K562 (cell line): ENCODE data around the gene DENND1A. TPM values are rescaled to one million over a fixed set of nuclear protein-coding genes. Genes with fewer than 3 reads are reported as not detected.
A peak's percentile ranks its signal among the peaks of the same experiment; 100 is the strongest.

ENCODE experiments used
- CBFA2T3 ChIP-seq: fragments of 450-650 bp; IDR thresholded peaks from 2 replicates; pipeline ENCODE4 v1.6.1; 2017
- CHCHD3 ChIP-seq: fragments of 250-450 bp; sonication (Bioruptor Pico); IDR thresholded peaks from 2 replicates; pipeline ENCODE4 v2.1.2; 2022; ENCODE audit warnings: mild to moderate bottlenecking
- RAD21 ChIP-seq, 2 experiments: fragments of 250-450 bp in 1 of 2; fragments of 450-650 bp in 1 of 2; sonication (Bioruptor Pico) in 1 of 2; formaldehyde crosslinking in 1 of 2; IDR thresholded peaks in 1 of 2; conservative IDR thresholded peaks in 1 of 2; 2 replicates each; pipeline versions ENCODE4 v1.4.0 to v1.8.0; 2020 to 2022; ENCODE audit warnings: mild to moderate bottlenecking in 2 of 2, moderate library complexity in 1 of 2
- RCOR1 ChIP-seq, 2 experiments: IDR thresholded peaks; 2 replicates each; pipeline ENCODE4 v1.6.1; 2012; ENCODE audit warnings: low read depth in 2 of 2, low read length in 2 of 2, borderline replicate concordance in 1 of 2, improper control_type of control experiment in 1 of 2
- SP2 ChIP-seq: IDR thresholded peaks from 2 replicates; pipeline ENCODE4 v1.6.1; 2011; ENCODE audit warnings: mild to moderate bottlenecking, low read depth, low read length, moderate library complexity; ENCODE audit not compliant: poor library complexity, severe bottlenecking; ENCODE audit errors: extremely low read depth
- TBP ChIP-seq: optimal IDR thresholded peaks from 2 replicates; pipeline ENCODE3; 2011; ENCODE audit warnings: low read depth, low read length, improper control_type of control experiment
- ZNF764 ChIP-seq: fragments of 250-450 bp; sonication (Bioruptor Pico); IDR thresholded peaks from 2 replicates; pipeline ENCODE4 v1.4.0; 2020; ENCODE audit warnings: low read depth, mild to moderate bottlenecking, moderate library complexity
- polyA plus RNA-seq, 8 experiments: library from polyadenylated mRNA; depleted of rRNA in 4 of 8; stranded (reverse) in 5 of 8; unstranded in 3 of 8; fragments of >200 nt; fragmentation: Nextera tagmentation in 2 of 8; fragmentation: Illumina TruSeq in 1 of 8; extraction: Ambion mirVana in 2 of 8; extraction: Trizol in 1 of 8; gene quantifications; 2 replicates each; pipeline versions ENCODE4 v1.2.1 to v1.2.3, GENCODE V29; 2011 to 2014; ENCODE audit warnings: inconsistent platforms in 1 of 8, missing spikeins in 1 of 8
- total RNA-seq, 7 experiments: library from RNA; depleted of rRNA in 6 of 7; stranded (reverse); fragments of >200 nt in 6 of 7; fragmentation: Illumina TruSeq in 2 of 7; extraction: Trizol in 2 of 7; gene quantifications; 2 replicates each; pipeline versions ENCODE4 v1.2.1 to v1.2.3, GENCODE V29; 2011 to 2021; ENCODE audit warnings: low replicate concordance in 1 of 7
- TF ChIP-seq, protein P1 (sequence below), 2 experiments: fragments of 450-650 bp; conservative IDR thresholded peaks; 2 replicates each; pipeline ENCODE4 v1.6.1; 2017; ENCODE audit warnings: mild to moderate bottlenecking in 2 of 2, moderate library complexity in 2 of 2
- TF ChIP-seq, protein P2 (sequence below): fragments of 450-650 bp; IDR thresholded peaks from 2 replicates; pipeline ENCODE4 v1.6.1; 2016; ENCODE audit warnings: mild to moderate bottlenecking, moderate library complexity
- TF ChIP-seq, protein P3 (sequence below), 2 experiments: IDR thresholded peaks; 2 replicates each; pipeline ENCODE4 v1.6.1; 2011; ENCODE audit warnings: borderline replicate concordance in 1 of 2, control low read depth in 1 of 2, low read depth in 1 of 2, low read length in 1 of 2, mild to moderate bottlenecking in 1 of 2, mixed read lengths in 1 of 2, moderate library complexity in 1 of 2; ENCODE audit not compliant: insufficient read depth in 1 of 2, insufficient read length in 1 of 2, poor library complexity in 1 of 2, severe bottlenecking in 1 of 2; ENCODE audit errors: extremely low read depth in 1 of 2

DENND1A gene
- total and polyA plus RNA-seq, 9 of the 15 experiments (the other 6 are each of a cell fraction or from before 2014, with no cell fraction given): 7.6 to 29.5 (median 15.7) TPM

DNA sequence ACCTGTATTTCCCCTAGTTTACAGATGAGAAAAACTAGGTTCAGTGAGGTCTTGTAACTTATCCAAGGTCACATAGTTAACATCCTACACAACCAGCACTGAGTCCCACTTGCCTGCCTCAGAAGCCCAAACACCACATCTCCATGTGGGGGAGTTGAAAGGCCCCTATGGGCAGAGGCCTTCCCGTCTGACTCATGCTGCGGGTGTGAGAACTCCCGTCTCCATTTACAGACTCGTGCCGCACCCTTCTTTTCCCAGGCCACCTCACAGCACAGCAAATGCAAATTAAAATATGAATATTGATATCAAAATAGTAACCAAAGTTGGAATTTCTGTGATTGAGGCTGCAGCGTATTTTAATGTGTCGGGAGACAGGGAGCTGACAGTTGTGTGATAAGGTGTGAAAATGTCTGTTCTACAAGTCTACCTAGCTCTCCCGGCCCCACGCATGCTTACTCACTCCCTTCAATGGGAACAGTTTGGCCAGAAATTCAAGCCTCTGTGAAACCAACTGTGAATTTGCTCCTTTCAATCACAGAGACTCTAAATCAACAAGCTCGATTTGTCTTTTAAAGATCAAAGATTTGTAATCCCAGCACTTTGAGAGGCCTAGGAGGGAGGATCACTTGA, 483.8 kb downstream of the DENND1A start (continued):
- TF ChIP-seq ZNF764 (CRISPR knock-in tag): no peak
- peak in 1 of 2 experiments; percentile 50; a peak in 1 of 4 replicates for TF ChIP-seq RCOR1 (IDR thresholded peaks at IDR 0.05; ENCODE audit: borderline replicate concordance in 1 of 2, low read depth in 2 of 2, low read length in 2 of 2)
- no peak for TF ChIP-seq SP2
- peak; percentile 18; the same call in 1 of the 2 replicates for TF ChIP-seq CBFA2T3
- peak; percentile 8 to 32; a peak in 2 of 4 replicates for TF ChIP-seq RAD21 (CRISPR knock-in tag; conservative IDR thresholded peaks at IDR 0.05 in 1 of 2, IDR thresholded peaks at IDR 0.05 in 1 of 2)
- TF ChIP-seq TBP: no peak
- TF ChIP-seq, protein P1, sequence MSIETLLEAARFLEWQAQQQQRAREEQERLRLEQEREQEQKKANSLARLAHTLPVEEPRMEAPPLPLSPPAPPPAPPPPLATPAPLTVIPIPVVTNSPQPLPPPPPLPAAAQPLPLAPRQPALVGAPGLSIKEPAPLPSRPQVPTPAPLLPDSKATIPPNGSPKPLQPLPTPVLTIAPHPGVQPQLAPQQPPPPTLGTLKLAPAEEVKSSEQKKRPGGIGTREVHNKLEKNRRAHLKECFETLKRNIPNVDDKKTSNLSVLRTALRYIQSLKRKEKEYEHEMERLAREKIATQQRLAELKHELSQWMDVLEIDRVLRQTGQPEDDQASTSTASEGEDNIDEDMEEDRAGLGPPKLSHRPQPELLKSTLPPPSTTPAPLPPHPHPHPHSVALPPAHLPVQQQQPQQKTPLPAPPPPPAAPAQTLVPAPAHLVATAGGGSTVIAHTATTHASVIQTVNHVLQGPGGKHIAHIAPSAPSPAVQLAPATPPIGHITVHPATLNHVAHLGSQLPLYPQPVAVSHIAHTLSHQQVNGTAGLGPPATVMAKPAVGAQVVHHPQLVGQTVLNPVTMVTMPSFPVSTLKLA (conservative IDR thresholded peaks at IDR 0.05): 0 out of 4 replicates have a peak, but pooled peaks of 1 of the 2 experiments have one; percentile 31
- TF ChIP-seq, protein P2, sequence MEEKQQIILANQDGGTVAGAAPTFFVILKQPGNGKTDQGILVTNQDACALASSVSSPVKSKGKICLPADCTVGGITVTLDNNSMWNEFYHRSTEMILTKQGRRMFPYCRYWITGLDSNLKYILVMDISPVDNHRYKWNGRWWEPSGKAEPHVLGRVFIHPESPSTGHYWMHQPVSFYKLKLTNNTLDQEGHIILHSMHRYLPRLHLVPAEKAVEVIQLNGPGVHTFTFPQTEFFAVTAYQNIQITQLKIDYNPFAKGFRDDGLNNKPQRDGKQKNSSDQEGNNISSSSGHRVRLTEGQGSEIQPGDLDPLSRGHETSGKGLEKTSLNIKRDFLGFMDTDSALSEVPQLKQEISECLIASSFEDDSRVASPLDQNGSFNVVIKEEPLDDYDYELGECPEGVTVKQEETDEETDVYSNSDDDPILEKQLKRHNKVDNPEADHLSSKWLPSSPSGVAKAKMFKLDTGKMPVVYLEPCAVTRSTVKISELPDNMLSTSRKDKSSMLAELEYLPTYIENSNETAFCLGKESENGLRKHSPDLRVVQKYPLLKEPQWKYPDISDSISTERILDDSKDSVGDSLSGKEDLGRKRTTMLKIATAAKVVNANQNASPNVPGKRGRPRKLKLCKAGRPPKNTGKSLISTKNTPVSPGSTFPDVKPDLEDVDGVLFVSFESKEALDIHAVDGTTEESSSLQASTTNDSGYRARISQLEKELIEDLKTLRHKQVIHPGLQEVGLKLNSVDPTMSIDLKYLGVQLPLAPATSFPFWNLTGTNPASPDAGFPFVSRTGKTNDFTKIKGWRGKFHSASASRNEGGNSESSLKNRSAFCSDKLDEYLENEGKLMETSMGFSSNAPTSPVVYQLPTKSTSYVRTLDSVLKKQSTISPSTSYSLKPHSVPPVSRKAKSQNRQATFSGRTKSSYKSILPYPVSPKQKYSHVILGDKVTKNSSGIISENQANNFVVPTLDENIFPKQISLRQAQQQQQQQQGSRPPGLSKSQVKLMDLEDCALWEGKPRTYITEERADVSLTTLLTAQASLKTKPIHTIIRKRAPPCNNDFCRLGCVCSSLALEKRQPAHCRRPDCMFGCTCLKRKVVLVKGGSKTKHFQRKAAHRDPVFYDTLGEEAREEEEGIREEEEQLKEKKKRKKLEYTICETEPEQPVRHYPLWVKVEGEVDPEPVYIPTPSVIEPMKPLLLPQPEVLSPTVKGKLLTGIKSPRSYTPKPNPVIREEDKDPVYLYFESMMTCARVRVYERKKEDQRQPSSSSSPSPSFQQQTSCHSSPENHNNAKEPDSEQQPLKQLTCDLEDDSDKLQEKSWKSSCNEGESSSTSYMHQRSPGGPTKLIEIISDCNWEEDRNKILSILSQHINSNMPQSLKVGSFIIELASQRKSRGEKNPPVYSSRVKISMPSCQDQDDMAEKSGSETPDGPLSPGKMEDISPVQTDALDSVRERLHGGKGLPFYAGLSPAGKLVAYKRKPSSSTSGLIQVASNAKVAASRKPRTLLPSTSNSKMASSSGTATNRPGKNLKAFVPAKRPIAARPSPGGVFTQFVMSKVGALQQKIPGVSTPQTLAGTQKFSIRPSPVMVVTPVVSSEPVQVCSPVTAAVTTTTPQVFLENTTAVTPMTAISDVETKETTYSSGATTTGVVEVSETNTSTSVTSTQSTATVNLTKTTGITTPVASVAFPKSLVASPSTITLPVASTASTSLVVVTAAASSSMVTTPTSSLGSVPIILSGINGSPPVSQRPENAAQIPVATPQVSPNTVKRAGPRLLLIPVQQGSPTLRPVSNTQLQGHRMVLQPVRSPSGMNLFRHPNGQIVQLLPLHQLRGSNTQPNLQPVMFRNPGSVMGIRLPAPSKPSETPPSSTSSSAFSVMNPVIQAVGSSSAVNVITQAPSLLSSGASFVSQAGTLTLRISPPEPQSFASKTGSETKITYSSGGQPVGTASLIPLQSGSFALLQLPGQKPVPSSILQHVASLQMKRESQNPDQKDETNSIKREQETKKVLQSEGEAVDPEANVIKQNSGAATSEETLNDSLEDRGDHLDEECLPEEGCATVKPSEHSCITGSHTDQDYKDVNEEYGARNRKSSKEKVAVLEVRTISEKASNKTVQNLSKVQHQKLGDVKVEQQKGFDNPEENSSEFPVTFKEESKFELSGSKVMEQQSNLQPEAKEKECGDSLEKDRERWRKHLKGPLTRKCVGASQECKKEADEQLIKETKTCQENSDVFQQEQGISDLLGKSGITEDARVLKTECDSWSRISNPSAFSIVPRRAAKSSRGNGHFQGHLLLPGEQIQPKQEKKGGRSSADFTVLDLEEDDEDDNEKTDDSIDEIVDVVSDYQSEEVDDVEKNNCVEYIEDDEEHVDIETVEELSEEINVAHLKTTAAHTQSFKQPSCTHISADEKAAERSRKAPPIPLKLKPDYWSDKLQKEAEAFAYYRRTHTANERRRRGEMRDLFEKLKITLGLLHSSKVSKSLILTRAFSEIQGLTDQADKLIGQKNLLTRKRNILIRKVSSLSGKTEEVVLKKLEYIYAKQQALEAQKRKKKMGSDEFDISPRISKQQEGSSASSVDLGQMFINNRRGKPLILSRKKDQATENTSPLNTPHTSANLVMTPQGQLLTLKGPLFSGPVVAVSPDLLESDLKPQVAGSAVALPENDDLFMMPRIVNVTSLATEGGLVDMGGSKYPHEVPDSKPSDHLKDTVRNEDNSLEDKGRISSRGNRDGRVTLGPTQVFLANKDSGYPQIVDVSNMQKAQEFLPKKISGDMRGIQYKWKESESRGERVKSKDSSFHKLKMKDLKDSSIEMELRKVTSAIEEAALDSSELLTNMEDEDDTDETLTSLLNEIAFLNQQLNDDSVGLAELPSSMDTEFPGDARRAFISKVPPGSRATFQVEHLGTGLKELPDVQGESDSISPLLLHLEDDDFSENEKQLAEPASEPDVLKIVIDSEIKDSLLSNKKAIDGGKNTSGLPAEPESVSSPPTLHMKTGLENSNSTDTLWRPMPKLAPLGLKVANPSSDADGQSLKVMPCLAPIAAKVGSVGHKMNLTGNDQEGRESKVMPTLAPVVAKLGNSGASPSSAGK: peak; percentile 81
- TF ChIP-seq, protein P3, sequence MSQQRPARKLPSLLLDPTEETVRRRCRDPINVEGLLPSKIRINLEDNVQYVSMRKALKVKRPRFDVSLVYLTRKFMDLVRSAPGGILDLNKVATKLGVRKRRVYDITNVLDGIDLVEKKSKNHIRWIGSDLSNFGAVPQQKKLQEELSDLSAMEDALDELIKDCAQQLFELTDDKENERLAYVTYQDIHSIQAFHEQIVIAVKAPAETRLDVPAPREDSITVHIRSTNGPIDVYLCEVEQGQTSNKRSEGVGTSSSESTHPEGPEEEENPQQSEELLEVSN (IDR thresholded peaks at IDR 0.05; ENCODE audit: borderline replicate concordance in 1 of 2, extremely low read depth in 1 of 2, insufficient read depth in 1 of 2, insufficient read length in 1 of 2, low read depth in 1 of 2, low read length in 1 of 2, poor library complexity in 1 of 2, severe bottlenecking in 1 of 2): peak in 1 of 2 experiments; percentile 67
- no peak for TF ChIP-seq CHCHD3 (CRISPR knock-in tag)
